Panc1 (cell line): ENCODE results near the gene KATNIP. TPM values are rescaled to one million over a fixed set of nuclear protein-coding genes. Genes with fewer than 3 reads are reported as not detected.

Experiments used
- ATAC-seq: fragments of 200-7000 bp; cut with Tn5 transposase; 2 replicates; pipeline ENCODE4 v1.9.1; 2020; ENCODE audit warnings: mild to moderate bottlenecking, moderate library complexity
- Bru-seq: library from RNA; stranded (reverse); fragments of 400-500 nt; gene quantifications from one replicate; lab custom pipeline; 2021; lab: Mats Ljungman, UMichigan
- BruChase-seq, 2 experiments: library from RNA; stranded (reverse); fragments of 400-500 nt; gene quantifications; one replicate each; lab custom pipeline; 2021; lab: Mats Ljungman, UMichigan
- BruUV-seq: library from RNA; stranded (reverse); fragments of 400-500 nt; replicated peaks from 2 replicates; lab custom pipeline; 2021; lab: Mats Ljungman, UMichigan
- CTCF ChIA-PET: fragments of 300-600 bp; sonication (Branson Sonifier 250); formaldehyde crosslinking; loops from one replicate; lab custom pipeline; 2022; ENCODE audit warnings: antibody characterized with exemption; lab: Charles Lee
- POLR2A ChIA-PET: fragments of 300-600 bp; sonication (Branson Sonifier 250); formaldehyde crosslinking; loops from one replicate; lab custom pipeline; 2022; ENCODE audit warnings: antibody characterized with exemption; lab: Charles Lee
- DNase-seq: peaks from one replicate; pipeline ENCODE4 v3.0.0-alpha.2; 2010; ENCODE audit warnings: low read depth, low spot score
- H3K27ac ChIP-seq: 2 replicates; pipeline ENCODE4 v1.5.1; 2011; ENCODE audit warnings: mild to moderate bottlenecking, low read length, inconsistent platforms
- H3K27me3 ChIP-seq: fragments of 200-500 bp; sonication (Bioruptor generic); 2 replicates; pipeline ENCODE4 v1.6.0; 2014; ENCODE audit warnings: low read length, inconsistent platforms; ENCODE audit not compliant: control insufficient read depth, insufficient read depth
- H3K36me3 ChIP-seq: fragments of 200-500 bp; sonication (Bioruptor generic); 2 replicates; pipeline ENCODE4 v1.5.1; 2014; ENCODE audit warnings: inconsistent platforms, mild to moderate bottlenecking, low read length, moderate library complexity; ENCODE audit not compliant: control insufficient read depth, insufficient read depth
- H3K4me1 ChIP-seq: 2 replicates; pipeline ENCODE4 v1.5.1; 2011; ENCODE audit warnings: inconsistent platforms, mild to moderate bottlenecking, low read length, moderate library complexity; ENCODE audit not compliant: control insufficient read depth, insufficient read depth
- H3K4me3 ChIP-seq, 2 experiments: 2 replicates each; pipeline ENCODE4 v1.5.1; 2011 to 2012; ENCODE audit warnings: low read depth in 2 of 2, low read length in 2 of 2, mild to moderate bottlenecking in 2 of 2, inconsistent platforms in 1 of 2, moderate library complexity in 1 of 2
- H3K9me3 ChIP-seq: fragments of 200-500 bp; sonication (Bioruptor generic); 2 replicates; pipeline ENCODE4 v1.5.1; 2014; ENCODE audit warnings: low read depth, mild to moderate bottlenecking, inconsistent platforms, low read length, moderate library complexity; ENCODE audit not compliant: control insufficient read depth, insufficient read depth
- POLR2AphosphoS5 ChIP-seq: IDR thresholded peaks from 2 replicates; pipeline ENCODE4 v1.6.1; 2012; ENCODE audit warnings: mild to moderate bottlenecking, low read depth, low read length, moderate library complexity
- SIN3A ChIP-seq: IDR thresholded peaks from 2 replicates; pipeline ENCODE4 v1.6.1; 2012; ENCODE audit warnings: low read depth, mild to moderate bottlenecking, low read length, moderate library complexity, borderline replicate concordance; ENCODE audit not compliant: insufficient read depth
- TCF7L2 ChIP-seq: IDR thresholded peaks from 2 replicates; pipeline ENCODE4 v1.6.1; 2011; ENCODE audit warnings: mild to moderate bottlenecking, low read depth, low read length, inconsistent platforms
- in situ Hi-C: cut with HindIII; loops from 2 replicates; pipeline ENCODE4 v1.10.0; 2016; ENCODE audit warnings: low sequenced_read_pairs, low pct_unique_long_range_greater_than_20kb
- intact Hi-C: fragments of 100-400 bp; cut with micrococcal nuclease; formaldehyde crosslinking; loops from one replicate; pipeline ENCODE4 v1.10.0; 2022; ENCODE audit not compliant: unreplicated experiment
- long read RNA-seq: library from polyadenylated mRNA; unstranded; transcript quantifications from one replicate; pipeline ENCODE4 v2.0.0, GENCODE V29; 2021; ENCODE audit not compliant: unreplicated experiment
- polyA plus RNA-seq: library from polyadenylated mRNA; unstranded; fragments of >200 nt; gene quantifications from one replicate; pipeline ENCODE4 v1.2.1, GENCODE V29; 2012; ENCODE audit warnings: missing spikeins; ENCODE audit not compliant: insufficient read length
- total RNA-seq: library from RNA; stranded (reverse); gene quantifications from one replicate; pipeline ENCODE4 v1.2.1, GENCODE V29; 2021; ENCODE audit not compliant: unreplicated experiment
- TF ChIP-seq, protein P1 (sequence below), 2 experiments: IDR thresholded peaks; 2 replicates each; pipeline ENCODE4 v1.6.1; 2011 to 2012; ENCODE audit warnings: low read depth in 2 of 2, control low read depth in 1 of 2, low read length in 1 of 2, mild to moderate bottlenecking in 1 of 2, moderate library complexity in 1 of 2; ENCODE audit not compliant: insufficient read depth in 1 of 2
- TF ChIP-seq, protein P2 (sequence below): fragments of 450-650 bp; IDR thresholded peaks from 2 replicates; pipeline ENCODE4 v1.5.1; 2017; ENCODE audit warnings: mild to moderate bottlenecking

The KATNIP gene
- total RNA-seq (36.7 TPM), Bru-seq, nascent RNA (percentile 66 among the genes with signal in this experiment), BruChase-seq, experiment 1, labeled RNA remaining after a 2-hour chase (percentile 63 among the genes with signal in this experiment), BruChase-seq, experiment 2, labeled RNA remaining after a 6-hour chase (percentile 67 among the genes with signal in this experiment)
- polyA plus RNA-seq = 28.7 TPM
- long read RNA-seq, partial matches to known transcripts = 18 of 42 reads
- long read RNA-seq, other reads (novel, unspliced or antisense) = 22 of 42 reads

DNA sequence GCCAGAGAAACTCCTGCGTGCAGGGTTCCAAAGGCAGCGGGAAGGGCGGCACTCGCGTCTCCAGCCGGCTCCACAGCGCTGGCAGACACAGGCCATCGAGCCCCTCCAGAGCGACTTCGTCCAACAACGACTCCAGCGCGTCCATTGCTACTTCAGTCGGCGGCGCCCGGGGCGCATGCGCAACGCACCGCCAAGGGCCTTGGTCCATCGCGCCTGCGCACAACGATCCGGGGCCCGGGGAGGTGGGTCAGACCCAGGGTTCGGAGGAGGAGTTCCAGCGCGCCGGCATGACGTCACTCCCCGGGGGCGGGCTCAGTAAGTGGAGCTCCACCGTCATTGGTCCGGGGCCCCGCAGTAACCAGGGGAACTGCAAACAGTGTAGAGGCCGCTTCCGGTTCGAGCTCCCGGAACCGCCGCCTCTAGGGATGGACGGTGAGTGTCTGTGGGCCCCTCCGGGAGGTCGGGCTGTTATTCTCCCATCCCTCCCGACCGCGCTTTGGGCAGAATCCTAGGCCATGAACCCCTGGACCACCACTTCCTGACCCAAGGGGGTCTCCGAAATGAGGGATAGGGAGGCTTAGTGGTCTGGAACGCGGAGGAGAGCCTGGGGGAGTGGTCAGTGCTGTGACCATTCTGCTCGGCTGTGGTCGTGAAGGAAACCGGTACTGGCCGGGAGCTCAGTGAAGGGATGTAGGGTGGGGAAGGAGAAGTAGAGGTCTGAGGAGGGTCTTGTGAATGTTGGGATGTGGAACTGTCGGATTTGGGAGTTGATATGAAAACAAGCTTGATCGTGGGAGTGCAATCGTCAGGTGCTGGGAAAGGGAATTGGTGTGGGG, at the start of gene KATNIP, which contains the start of gene GTF3C1:
Gene KATNIP (plus strand): TSS at position 399 of the 836 bp plus-strand sequence. CDS start 27 bp downstream, at position 426.
Gene GTF3C1 (minus strand): TSS at position 168 of the 836 bp plus-strand sequence. CDS start 23 bp downstream, at position 145.
- intact Hi-C loops = no loop called here
- no TSS peak for BruUV-seq

DNA sequence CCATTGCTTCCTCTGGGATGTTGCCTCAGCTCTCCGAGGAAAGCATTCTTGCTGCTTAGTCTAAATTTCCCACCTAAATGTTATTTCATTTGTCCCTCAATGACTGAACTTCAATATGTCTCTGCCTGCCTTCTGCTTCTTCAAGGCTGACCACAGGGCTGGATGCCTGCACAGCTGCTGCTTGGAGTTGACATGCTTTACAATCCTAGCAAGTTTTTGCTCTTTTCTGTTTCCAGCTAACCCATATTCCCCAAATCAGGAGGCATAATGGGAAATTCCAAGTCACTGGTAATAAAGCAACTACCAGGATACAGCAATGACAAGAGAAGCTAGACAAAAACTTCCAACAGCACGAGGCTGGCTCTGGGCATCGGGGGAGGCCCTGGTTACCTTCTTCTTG, 49.1 kb upstream of the KATNIP start:
- H3K4me3 ChIP-seq = no peak overlapping the region
- TF ChIP-seq TCF7L2 (no peak), POLR2AphosphoS5 (no peak), SIN3A (no peak)
- TF ChIP-seq, protein P1, sequence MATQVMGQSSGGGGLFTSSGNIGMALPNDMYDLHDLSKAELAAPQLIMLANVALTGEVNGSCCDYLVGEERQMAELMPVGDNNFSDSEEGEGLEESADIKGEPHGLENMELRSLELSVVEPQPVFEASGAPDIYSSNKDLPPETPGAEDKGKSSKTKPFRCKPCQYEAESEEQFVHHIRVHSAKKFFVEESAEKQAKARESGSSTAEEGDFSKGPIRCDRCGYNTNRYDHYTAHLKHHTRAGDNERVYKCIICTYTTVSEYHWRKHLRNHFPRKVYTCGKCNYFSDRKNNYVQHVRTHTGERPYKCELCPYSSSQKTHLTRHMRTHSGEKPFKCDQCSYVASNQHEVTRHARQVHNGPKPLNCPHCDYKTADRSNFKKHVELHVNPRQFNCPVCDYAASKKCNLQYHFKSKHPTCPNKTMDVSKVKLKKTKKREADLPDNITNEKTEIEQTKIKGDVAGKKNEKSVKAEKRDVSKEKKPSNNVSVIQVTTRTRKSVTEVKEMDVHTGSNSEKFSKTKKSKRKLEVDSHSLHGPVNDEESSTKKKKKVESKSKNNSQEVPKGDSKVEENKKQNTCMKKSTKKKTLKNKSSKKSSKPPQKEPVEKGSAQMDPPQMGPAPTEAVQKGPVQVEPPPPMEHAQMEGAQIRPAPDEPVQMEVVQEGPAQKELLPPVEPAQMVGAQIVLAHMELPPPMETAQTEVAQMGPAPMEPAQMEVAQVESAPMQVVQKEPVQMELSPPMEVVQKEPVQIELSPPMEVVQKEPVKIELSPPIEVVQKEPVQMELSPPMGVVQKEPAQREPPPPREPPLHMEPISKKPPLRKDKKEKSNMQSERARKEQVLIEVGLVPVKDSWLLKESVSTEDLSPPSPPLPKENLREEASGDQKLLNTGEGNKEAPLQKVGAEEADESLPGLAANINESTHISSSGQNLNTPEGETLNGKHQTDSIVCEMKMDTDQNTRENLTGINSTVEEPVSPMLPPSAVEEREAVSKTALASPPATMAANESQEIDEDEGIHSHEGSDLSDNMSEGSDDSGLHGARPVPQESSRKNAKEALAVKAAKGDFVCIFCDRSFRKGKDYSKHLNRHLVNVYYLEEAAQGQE (IDR thresholded peaks at IDR 0.05; ENCODE audit: insufficient read depth in 1 of 2, low read depth in 2 of 2, low read length in 1 of 2) = no peak
- TF ChIP-seq, protein P2, sequence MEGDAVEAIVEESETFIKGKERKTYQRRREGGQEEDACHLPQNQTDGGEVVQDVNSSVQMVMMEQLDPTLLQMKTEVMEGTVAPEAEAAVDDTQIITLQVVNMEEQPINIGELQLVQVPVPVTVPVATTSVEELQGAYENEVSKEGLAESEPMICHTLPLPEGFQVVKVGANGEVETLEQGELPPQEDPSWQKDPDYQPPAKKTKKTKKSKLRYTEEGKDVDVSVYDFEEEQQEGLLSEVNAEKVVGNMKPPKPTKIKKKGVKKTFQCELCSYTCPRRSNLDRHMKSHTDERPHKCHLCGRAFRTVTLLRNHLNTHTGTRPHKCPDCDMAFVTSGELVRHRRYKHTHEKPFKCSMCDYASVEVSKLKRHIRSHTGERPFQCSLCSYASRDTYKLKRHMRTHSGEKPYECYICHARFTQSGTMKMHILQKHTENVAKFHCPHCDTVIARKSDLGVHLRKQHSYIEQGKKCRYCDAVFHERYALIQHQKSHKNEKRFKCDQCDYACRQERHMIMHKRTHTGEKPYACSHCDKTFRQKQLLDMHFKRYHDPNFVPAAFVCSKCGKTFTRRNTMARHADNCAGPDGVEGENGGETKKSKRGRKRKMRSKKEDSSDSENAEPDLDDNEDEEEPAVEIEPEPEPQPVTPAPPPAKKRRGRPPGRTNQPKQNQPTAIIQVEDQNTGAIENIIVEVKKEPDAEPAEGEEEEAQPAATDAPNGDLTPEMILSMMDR = no peak
- peaks cover 23% of the 10 kb centered on the region for H3K36me3 ChIP-seq
- intact Hi-C loops (no loop called here), in situ Hi-C loops (no loop called here)
- DNase-seq = no peak
- H3K27me3 ChIP-seq = no peaks in the 10 kb centered on the region
- no peaks in the 10 kb centered on the region for H3K9me3 ChIP-seq
- no peak overlapping the region for H3K27ac ChIP-seq
- ChIA-PET CTCF (interaction anchor here (0.5 kb wide), 1 partner anchor 14 kb away, joined by 4 read pairs; no protein-coding TSS in a partner anchor), POLR2A (no interaction called here)
- BruUV-seq = no TSS peak
- no peaks in the 10 kb centered on the region for H3K4me1 ChIP-seq
- no peak for ATAC-seq

More for the DNA sequence above, at the start of gene KATNIP, which contains the start of gene GTF3C1:
- in situ Hi-C loops = no loop called here
- Histone ChIP-seq H3K27ac (peak within 1 kb of the TSS; percentile 87), H3K4me3 (peak within 1 kb of the TSS; percentile 90 to 100), H3K4me1 (peaks cover 17% of the 10 kb centered on the region), H3K36me3 (no peaks in the 10 kb centered on the region), H3K9me3 (no peaks in the 10 kb centered on the region), H3K27me3 (no peaks in the 10 kb centered on the region)
- ATAC-seq = peak; percentile 99
- TF ChIP-seq TCF7L2 (no peak), POLR2AphosphoS5 (peak; percentile 75), SIN3A (peak; percentile 61)
- TF ChIP-seq, protein P1 (IDR thresholded peaks at IDR 0.05; ENCODE audit: insufficient read depth in 1 of 2, low read depth in 2 of 2, low read length in 1 of 2) = peak in 1 of 2 experiments; percentile 30; a peak in 1 of 4 replicates
- ChIA-PET CTCF (interaction anchor here (0.6 to 0.7 kb wide), 2 partner anchors 318 to 549 kb away, joined by 4 to 10 read pairs; no protein-coding TSS in a partner anchor), POLR2A (interaction anchor here (0.6 to 1.3 kb wide), 7 partner anchors 19 to 660 kb away, joined by 3 to 16 read pairs (median 3); no protein-coding TSS in a partner anchor)
- DNase-seq = peak; percentile 92
